ENCODE measurements around the gene LINGO4.

GRCh38 chr1:151834239-151834638, 29.0 kb upstream of the LINGO4 start:
- TF ChIP-seq EZH2 (IDR thresholded peaks at IDR 0.05; ENCODE audit: low read depth), result no peak
- no peak for TF ChIP-seq CTCF (conservative IDR thresholded peaks at IDR 0.05)
